HEK293 (cell line): Measurements from ENCODE around the gene RASGRP1.

Source experiments
- MYNN ChIP-seq: fragments of 450-650 bp; formaldehyde crosslinking; IDR thresholded peaks from 2 replicates; pipeline ENCODE4 v1.5.1; 2016; ENCODE audit warnings: missing biosample characterization, missing genetic modification characterization, borderline replicate concordance
- SP2 ChIP-seq: fragments of 450-650 bp; formaldehyde crosslinking; IDR thresholded peaks from 2 replicates; pipeline ENCODE4 v1.5.1; 2016; ENCODE audit warnings: missing biosample characterization, missing genetic modification characterization
- ZNF623 ChIP-seq: fragments of 450-650 bp; formaldehyde crosslinking; IDR thresholded peaks from 2 replicates; pipeline ENCODE4 v1.5.1; 2016; ENCODE audit warnings: missing biosample characterization, missing genetic modification characterization
- ZSCAN5A ChIP-seq: fragments of 450-650 bp; formaldehyde crosslinking; IDR thresholded peaks from 2 replicates; pipeline ENCODE4 v1.5.1; 2016; ENCODE audit warnings: missing biosample characterization, missing genetic modification characterization
- TF ChIP-seq, protein P1 (sequence below): fragments of 450-650 bp; formaldehyde crosslinking; IDR thresholded peaks from 2 replicates; pipeline ENCODE4 v1.5.1; 2016; ENCODE audit warnings: missing biosample characterization, missing genetic modification characterization

- TF ChIP-seq, protein P1, sequence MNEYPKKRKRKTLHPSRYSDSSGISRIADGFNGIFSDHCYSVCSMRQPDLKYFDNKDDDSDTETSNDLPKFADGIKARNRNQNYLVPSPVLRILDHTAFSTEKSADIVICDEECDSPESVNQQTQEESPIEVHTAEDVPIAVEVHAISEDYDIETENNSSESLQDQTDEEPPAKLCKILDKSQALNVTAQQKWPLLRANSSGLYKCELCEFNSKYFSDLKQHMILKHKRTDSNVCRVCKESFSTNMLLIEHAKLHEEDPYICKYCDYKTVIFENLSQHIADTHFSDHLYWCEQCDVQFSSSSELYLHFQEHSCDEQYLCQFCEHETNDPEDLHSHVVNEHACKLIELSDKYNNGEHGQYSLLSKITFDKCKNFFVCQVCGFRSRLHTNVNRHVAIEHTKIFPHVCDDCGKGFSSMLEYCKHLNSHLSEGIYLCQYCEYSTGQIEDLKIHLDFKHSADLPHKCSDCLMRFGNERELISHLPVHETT = no peak
- TF ChIP-seq SP2 (tag by site-specific recombination) (no peak), MYNN (tag by site-specific recombination) (no peak), ZSCAN5A (no peak), ZNF623 (tag by site-specific recombination) (no peak)
These were observed 33.1 kb downstream of the RASGRP1 start for GRCh38 chr15:38531509-38531908.
